Amniotic stem cell (primary cell): Measurements from ENCODE around the gene AOPEP.
"Not testable (repeated sequence)": the region's sequence is repeated elsewhere in the genome, so short reads cannot be mapped to it uniquely, and the experiment has no call there.

Experiments
- DNase-seq: peaks from one replicate; lab custom pipeline; 2025; lab: John Stamatoyannopoulos, UW

Gene AOPEP

GRCh38 chr9:94847486-94847885 lies 121.0 kb downstream of the AOPEP start:
- DNase-seq: peak; percentile 3

GRCh38 chr9:94848791-94849190 lies 122.3 kb downstream of the AOPEP start:
- DNase-seq: not testable (repeated sequence)

GRCh38 chr9:94850540-94851434 lies 124.3 kb downstream of the AOPEP start:
- DNase-seq: no peak

GRCh38 chr9:94851467-94851866 lies 125.0 kb downstream of the AOPEP start:
- DNase-seq: no peak

GRCh38 chr9:94851892-94852291 lies 125.4 kb downstream of the AOPEP start:
- no peak for DNase-seq

- no peak for DNase-seq
Observed at GRCh38 chr9:94852373-94852772, 125.9 kb downstream of the AOPEP start.

GRCh38 chr9:94853887-94854286 lies 127.4 kb downstream of the AOPEP start:
- no peak for DNase-seq

GRCh38 chr9:94855903-94856302 lies 129.4 kb downstream of the AOPEP start:
- DNase-seq: no peak

- DNase-seq: no peak
Observed at GRCh38 chr9:94857791-94858190, 131.3 kb downstream of the AOPEP start.

GRCh38 chr9:94859226-94859625 lies 132.7 kb downstream of the AOPEP start:
- no peak for DNase-seq

- no peak for DNase-seq
Observed at GRCh38 chr9:94859891-94860290, 133.4 kb downstream of the AOPEP start.

GRCh38 chr9:94860678-94861588 lies 134.4 kb downstream of the AOPEP start:
- DNase-seq: no peak

- no peak for DNase-seq
Observed at GRCh38 chr9:94861589-94862272, 135.2 kb downstream of the AOPEP start.

- no peak for DNase-seq
Observed at GRCh38 chr9:94864196-94864595, 137.7 kb downstream of the AOPEP start.

GRCh38 chr9:94864862-94865509 lies 138.5 kb downstream of the AOPEP start:
- no peak for DNase-seq

GRCh38 chr9:94865582-94866452 lies 139.3 kb downstream of the AOPEP start:
- no peak for DNase-seq

- DNase-seq: no peak
Observed at GRCh38 chr9:94866770-94867169, 140.3 kb downstream of the AOPEP start.

GRCh38 chr9:94867281-94867841 lies 140.9 kb downstream of the AOPEP start:
- DNase-seq: peak; percentile 48

GRCh38 chr9:94867842-94868312 lies 141.4 kb downstream of the AOPEP start:
- DNase-seq: peak; percentile 73

GRCh38 chr9:94868464-94868863 lies 142.0 kb downstream of the AOPEP start:
- no peak for DNase-seq
